D341Med (cell line): ENCODE data around the gene COQ10B.
"Not testable (repeated sequence)": the region's sequence is repeated elsewhere in the genome, so short reads cannot be mapped to it uniquely, and the experiment has no call there.

Experiments
- DNase-seq: peaks from one replicate; pipeline ENCODE4 v3.0.0; 2012; ENCODE audit warnings: low spot score

Gene COQ10B

DNA sequence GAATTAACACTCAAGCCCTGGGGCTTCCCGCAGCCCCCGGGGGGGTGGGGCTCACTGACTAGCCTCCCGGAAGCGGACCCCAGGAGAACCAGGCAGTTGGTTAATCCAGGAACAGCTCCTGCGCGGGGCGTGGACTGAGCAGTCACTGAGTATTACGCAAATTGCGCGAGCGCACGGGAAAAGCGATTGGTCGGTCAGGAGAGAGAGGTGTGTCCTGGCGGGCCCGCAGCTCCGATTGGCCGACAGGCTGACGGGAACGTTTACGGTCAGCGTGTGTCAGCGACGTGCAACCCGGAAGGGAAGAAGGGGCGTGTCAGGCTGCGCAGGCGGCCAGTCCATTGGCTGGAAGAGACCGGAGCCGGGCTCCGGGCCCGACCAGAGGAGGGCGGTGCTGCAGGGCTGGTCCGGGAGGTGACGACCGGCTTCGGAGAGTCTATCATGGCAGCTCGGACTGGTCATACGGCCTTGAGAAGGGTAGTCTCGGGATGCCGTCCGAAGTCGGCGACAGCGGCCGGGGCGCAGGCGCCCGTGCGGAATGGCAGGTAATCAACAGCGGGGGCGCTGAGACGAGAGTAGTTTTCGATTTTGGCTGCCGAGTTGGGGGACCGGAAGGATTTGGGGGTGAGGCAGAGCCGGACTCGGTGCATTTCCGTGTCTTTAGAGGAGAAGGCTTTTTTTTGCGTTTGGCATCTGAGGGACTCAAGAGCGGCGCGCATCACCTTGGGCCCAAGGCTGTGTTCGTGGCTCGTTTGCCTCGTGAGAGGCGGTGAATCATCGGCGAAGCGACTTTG is at the start of gene COQ10B:
Gene COQ10B (plus strand): TSS at position 430 of the 791 bp plus-strand sequence. CDS start 9 bp downstream, at position 439.
- peak; percentile 95 for DNase-seq

DNA sequence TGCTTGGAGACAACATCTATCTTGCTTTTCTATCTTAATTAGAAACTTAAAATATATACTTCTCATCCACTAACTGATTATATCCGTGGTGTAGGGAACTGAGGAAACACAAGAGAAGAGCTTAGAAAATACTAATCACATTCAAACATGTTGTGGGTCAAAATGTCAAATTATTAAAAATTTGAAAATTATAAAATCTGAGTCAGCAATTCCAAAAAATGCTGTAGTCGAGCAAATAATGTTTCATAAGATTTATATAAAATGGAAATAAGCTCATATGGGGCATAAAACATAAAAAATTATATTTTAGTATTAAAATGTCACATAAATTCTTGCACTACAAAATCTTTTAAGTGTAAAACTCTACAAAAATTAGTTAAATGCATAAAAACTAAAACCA is 47.8 kb upstream of the COQ10B start:
- DNase-seq: no peak

DNA sequence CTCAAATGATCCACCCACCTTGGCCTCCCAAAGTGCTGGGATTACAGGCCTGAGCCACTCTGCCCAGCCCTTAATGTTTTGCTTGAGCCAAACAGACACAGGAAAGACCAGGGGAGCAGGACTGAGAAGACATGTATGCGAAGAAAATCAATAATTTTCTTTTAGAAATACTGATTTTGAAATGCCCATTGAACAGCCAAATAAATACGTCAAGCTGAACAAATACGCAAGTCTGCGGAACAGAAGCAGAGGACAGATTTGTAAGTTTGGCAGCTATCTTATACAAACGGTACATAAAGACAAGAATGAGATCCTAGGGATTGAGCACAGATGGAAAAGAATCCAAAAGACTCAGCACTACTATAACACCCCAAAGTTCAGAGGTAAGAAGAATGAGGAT is 39.3 kb upstream of the COQ10B start:
- no peak for DNase-seq

DNA sequence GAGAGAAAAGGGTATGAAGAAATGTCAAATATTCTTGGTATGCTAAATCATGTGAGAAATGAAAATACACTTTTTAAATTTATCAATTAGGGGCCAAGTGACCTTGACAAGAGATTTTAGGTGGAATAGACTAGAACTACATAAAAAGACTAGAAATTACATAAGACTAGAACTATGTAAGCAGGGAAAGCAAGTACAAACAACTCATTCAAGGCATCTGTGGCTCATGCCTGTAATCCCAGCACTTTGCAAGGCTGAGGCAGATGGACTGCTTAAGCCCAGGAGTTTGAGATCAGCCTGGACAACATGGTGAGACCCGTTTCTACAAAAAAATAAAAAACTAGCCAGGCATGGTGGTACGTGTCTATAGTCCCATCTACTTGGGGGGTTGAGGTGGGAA is 38.8 kb upstream of the COQ10B start:
- no peak for DNase-seq

DNA sequence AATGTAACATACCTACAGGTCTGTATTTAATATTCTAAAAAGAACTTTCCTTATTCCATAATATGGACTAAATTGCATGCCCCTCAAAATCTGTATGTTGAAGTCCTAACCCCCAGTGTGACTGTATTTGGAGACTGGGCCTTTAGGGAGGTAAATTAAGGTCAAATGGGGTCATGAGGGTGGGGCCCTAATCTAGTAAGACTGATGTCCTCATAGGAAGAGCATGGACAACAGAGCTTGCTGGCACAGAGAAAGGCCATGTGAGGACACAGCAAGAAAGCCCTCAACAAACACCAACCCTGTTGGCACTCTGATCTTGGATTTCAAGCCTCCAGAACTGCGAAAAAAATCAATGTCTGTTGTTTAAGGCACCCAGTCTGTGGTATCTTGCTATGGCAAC is 37.1 kb upstream of the COQ10B start:
- DNase-seq: no peak

DNA sequence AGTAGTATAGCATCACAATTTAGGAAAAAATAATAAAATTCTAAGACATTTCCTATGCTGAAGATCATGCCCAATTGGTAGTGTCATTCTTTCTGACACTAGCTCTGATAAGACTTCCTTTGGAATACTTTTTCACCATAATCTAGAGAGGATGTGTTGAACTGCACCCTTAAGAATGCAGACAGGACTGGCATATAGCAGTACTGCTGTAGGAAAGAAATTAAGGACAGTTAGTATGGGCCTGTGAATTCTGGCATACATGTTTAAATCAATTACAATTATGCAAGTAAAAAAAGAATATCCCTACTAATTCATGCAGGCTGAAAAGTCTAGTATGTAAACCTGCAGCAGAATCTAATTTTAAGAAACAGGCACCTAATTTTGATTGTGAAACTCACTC is 33.9 kb upstream of the COQ10B start:
- no peak for DNase-seq

DNA sequence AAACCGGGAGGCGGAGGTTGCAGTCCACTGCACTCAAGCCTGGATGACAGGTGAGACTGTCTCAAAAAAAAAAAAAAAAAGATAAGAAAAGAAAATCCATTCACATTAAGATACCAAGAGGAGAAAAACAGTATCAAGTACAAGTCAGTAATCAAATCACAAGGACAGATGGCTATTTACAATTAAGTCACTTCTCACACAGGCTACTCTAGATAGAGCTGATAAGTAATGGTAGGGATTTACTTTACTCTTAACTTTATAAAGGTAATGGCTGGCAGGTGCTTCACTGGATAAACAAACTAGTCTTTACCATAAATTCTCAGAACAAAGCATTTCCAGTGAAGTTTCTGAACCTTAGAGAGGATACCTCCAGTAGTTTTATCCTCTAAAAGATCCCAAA is 30.0 kb upstream of the COQ10B start:
- no peak for DNase-seq

DNA sequence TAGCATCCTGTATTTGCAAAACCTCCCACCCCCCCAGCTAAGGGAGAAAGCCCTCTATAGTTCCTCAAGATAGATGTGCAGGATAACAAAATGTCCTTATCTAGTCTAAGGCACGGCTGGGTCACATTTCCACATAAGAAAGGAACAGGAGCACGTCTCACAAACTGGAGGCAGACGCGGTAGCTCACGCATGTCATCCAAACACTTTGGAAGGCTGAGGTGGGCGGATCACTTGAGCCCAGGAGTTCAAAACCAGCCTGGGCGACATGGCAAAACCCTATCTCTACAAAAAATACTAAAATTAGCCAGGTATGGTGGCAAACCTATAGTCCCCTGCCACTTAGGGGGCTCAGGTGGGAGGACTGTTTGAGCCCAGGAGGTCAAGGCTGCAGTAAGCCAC is 27.8 kb upstream of the COQ10B start:
- DNase-seq: no peak

DNA sequence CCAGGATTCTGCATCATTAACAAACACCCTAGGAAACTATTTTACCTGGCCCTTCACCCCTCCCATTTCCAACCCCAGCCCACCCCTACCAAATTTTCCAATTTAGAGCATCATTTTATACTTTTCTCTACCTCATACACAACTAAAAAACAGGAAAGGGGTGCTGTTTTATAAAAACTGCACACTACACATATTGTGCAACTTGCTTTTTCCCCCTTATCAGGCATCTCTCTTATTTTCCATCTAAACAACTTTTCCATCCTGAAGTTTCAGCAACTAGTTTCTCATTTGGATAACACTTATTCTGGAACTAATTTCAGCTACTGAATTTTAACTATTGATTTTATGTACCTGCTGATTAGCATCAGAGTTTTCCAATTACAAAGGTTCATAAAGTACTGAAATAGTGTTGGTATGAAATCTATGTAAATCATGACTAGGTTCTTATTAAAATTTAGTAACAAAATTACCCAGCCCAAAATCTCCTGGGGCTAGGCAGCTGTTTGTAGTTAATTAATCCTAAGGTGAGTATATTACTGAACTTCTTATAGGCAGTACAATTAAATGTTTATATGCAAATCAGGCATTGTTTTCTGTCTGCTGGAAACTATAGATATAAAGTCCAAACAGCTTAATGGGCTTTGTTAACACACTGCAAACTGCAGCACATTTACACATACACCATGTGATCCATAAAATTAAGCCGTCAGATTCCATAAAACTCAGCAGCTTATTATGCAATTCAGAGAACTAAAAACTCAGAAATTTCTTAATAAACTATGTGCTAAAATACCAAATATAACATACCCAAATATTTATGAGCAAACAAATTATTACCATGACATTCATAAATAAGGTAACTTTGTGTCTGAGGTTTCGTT is 26.4 kb upstream of the COQ10B start:
- no peak for DNase-seq

DNA sequence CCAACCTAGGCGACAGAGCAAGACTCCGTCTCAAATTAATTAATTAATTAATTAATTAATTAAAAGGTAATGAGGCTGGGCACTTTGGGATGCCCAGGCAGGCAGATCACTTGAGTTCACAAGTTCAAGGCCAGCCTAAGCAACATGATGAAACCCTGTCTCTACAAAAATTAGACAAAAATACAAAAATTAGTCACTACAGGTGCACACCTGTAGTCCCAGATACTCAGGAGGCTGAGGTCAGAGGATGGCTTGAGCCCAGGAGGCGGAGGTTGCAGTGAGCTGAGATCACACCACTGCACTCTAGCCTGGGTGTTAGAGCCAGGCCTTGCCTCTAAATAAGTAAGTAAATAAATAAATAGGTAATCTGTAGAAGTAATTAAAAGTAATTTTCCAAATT is 25.4 kb upstream of the COQ10B start:
- DNase-seq: no peak

DNA sequence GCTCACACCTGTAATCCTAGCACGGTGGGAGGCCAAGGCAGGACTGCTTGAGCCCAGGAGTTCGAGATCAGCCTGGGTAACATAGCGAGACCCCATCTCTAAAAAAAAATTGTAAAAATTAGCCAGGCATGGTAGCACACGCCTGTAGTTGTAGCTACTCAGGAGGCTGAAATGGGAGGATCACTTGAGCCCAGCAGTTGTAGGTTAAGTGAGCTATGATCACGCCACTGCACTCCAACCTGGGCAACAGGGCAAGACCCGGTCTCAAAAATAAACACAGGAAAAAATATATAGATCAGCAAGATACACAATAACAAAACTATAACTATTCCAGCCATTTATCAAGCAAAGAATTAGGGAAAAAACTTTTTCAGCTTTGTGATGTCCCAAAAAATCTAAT is 21.5 kb upstream of the COQ10B start:
- no peak for DNase-seq

DNA sequence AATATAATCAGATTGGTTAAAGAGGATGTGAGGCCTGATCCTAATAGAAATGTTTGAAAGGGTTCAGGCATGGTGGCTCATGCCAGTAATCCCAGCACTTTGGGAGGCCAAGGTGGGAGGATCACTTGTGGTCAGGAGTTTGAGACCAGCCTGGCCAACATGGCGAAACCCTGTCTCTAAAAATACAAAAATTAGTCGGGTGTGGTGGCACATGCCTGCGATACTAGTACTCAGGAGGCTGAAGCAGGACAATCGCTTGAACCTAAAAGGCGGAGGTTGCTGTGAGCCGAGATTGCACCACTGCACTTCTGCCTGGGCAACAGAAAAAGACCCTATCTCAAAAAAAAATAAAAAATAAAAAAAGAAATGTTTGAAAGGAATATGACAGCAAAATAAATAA is 20.8 kb upstream of the COQ10B start:
- not testable (repeated sequence) for DNase-seq

DNA sequence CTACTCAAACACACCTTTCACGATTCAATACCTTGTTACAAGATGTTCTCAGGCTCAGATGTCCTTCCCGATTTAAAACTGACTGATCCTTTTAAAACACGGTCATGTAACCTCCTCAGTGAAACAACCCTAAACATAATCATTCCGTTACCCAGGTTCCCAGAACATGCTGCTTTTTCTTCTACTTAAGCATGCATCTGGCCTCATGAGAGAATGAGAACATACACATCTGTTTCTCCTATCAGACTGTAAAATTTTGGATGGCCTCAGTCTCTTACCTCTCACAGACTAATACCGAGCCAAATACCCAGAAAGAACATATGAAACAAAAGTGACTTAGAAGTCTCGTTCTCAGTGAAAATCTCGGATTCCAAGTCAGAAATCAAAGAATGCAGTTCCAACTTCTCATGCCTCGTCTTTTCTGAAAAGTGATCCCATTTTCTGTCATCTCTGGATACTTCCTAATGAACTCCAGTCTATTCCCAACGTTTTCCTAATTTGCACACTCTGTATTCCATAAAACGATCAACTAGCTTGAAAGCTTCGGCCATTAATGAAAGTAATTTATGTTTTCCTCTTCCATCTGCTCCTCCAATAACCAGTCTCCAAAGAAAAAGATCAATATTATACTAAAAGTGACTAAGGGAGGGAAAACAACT is 19.4 kb upstream of the COQ10B start:
- no peak for DNase-seq

DNA sequence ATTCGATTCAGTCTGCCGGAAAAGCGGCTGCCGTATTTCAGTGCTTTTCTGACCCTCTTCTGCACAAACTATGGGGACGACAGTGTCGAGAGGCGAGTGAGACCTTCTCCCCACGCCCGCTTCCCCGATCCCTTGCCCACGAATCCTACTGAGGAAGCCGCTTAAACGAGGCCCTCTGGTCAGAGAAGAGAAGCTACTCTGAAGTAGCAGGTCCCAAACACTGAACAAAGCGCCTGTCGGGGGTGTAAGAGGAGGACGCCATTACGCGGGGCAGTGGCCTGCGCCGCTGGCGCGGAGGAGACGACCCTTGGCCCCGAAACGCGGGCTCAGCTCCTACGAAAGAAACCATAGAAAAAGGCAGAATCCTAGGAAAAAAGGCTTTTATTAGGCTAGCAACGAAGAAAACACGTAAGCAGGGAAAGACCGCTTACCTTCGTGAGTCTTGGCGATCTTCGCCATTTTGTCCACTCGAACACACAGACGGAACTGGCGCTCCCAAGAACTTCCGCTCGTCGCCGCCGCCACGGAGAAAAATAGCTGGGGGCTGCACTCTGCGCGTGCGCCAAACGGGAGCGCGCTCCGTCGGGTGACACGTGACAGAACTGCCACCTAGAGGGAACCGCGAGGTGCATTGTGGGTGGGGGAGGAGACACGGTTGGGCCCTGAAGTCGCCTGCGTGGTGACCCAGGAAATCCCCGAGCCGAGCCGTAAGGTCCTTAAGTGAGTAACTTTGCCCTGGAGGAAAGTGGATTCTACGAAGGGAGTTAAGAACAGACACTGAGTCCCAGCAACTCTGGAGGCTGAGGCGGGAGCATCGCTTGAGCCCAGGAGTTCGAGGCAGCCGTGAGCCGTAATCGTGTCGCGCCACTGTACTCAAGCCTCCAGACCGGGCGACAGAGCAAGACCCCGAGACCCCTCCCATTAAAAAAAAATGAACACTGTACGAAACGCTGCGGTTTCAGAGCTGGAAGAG is 18.5 kb upstream of the COQ10B start, which contains the start of gene SF3B1:
Gene SF3B1 (minus strand): TSS at position 488 of the 973 bp plus-strand sequence. CDS start 29 bp downstream, at position 459.
- peak; percentile 95 for DNase-seq

DNA sequence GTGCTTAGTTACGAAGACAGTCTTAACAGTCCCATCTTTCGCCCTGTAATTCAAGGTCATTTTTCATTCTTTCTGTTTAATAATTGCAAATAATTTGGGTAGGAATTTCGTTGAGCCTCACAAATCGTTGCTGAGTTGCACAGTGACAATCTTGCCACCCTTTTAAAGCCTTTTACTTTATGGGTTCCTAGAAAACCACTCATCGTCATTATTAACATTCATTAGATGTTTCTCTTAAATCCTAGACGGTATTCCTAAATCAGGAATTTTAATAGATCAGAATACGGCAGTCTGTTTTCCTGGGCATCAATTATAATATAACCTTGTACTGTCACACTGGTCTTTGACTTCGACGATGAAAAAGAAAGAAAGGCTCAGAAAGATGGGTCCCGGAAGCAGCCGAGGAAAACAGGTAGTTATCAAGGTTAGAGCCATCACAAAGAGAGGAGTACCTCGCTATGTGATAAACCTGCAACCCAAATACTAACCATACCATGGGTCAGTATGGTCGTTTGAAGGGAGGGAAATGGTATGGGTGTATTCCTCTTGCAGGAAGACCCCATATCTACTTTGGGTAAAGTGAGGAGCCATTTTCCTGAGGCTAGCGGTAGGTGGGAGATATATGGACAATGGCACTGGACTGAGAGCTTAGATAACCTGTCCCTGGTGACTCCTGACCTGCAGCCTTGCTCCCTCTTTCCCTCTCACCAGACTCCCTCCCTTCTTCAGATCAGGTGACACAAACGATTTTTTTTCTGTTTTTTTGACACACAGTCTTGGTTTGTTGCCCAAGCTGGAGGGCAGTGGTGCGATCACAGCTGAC is 17.5 kb upstream of the COQ10B start:
- no peak for DNase-seq

DNA sequence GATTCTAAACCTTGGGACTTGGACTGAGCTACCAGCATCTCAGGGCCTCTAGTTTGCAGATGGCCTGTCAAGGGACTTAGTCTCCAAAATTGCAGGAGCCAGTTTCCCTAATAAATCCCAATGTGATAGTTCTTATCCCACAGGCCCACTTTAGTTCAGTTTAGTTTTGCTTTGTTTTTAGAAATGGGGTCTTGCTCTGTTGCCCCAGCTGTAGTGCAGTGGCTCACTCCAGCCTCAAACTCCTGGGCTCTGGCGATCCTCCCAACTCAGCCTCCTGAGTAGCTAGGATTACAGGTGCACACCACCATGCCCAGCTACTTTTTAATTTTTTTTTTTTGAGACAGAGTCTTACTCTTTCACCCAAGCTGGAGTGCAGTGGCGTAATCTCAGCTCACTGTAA is 16.0 kb upstream of the COQ10B start:
- no peak for DNase-seq

DNA sequence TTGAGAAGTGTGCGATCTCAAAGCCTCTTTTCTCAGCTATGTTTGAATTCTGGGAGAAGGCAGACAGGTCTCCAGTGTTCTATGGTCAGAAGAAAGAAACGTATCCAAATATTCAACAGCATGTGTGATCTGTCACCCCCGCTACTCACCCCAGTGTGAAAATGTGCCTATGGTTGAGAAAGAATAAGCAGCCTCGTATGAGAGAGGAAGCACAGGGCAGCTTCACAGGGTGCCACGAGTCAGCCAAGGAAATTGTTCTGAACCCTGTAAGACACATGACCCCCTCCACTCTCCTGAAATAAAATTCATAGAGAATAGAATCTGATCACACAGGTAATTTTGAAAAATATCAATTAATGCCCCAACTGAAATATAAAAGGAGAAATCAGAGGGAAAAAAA is 10.5 kb upstream of the COQ10B start:
- no peak for DNase-seq

DNA sequence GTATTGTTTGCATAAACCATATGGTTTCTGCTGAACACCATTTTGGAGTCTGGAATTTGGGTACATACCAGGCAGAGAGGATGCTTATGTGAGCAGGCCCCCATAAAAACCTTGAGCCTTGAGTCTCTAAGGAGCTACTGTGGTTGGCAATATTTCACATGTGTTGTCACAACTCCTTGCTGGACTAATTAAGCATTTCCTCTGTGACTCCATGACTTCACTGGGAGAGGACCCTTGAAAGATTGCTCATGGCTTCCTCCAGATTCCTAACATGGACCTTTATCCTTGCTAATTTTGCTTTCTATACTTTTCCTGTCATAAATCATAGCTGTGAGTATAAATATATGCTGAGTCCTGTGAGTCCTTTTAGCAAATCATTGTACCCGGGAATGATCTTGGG is 7.6 kb upstream of the COQ10B start:
- DNase-seq: no peak

DNA sequence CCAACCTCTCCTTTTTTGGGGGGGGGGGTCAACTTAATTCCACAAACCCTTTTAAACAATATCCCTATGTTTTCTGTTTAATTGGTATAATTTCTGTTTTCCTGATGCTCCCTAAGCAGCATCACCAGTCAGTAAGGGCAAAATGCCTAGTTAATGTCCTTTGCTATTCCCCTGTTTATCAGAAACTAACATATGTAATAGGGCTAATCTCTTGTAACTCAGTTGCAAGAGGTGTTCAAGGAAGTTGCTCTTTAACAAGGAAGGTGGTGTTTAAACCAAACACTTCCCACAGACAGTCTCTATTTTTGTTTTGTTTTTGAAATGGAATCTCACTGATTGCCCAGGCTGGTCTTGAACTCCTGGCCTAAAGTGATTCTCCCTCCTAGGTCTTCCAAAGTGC is 6.5 kb upstream of the COQ10B start:
- no peak for DNase-seq

DNA sequence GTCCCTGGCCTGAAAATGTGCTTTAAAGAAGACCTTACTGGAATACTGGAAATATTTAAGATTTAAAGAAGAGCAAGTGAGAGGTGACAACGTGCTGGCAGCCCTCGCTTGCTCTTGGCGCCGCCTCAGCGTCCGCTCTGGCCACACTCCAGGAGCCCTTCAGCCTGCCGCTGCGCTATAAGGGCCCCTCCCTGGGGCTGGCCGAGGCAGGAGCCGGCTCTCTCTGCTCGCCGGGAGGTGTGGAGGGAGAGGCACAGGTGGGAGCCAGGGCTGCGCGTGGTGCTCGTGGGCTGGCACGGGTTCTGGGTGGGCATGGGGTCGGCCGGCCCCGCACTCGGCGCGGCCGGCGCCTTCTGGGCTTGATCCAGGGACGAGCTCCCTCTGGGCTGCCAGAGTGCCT is 2.9 kb upstream of the COQ10B start:
- no peak for DNase-seq

DNA sequence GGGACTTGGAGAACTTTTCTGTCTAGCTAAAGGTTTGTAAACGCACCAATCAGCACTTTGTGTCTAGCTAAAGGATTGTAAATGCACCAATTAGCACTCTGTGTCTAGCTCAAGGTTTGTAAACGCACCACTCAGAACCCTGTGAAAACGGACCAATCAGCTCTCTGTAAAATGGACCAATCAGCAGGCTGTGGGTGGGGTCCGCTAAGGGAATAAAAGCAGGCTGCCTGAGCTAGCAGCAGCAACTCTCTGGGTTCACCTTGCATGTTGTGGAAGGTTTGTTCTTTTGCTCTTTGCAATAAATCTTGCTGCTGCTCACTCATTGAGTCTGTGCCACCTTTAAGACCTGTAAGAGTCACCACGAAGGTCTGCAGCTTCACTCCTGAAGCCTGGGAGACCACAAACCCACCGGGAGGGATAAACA is 2.4 kb upstream of the COQ10B start:
- not testable (repeated sequence) for DNase-seq
